Measurements from ENCODE around the gene GZMB.
"Not testable (repeated sequence)": the region's sequence is repeated elsewhere in the genome, so short reads cannot be mapped to it uniquely, and the experiment has no call there.

GZMB gene

DNA sequence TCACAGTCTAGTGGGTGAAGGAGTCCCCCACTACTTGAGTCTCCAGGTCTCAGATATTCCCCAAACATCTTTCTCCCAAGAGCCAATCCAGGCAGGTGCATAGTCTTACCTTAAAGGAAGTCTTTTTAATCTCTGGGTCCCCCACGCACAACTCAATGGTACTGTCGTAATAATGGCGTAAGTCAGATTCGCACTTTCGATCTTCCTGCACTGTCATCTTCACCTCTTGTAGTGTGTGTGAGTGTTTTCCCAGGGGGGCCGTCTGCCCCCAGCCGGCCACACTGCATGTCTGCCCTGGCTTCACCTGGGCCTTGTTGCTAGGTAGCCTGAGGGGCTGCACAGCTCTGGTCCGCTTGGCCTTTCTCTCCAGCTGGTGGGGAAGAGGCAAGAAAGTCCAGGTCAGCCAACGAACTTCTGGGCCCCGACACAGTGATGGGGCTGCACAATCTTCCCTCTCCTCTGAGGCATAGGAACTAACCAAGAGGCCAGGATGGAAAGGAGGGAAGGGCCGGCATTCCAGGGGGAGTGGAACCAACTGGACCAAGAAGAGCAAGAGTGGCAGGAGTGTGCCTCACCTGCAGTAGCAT, 2.1 kb downstream of the GZMB start:
- no peak for DNase-seq (ENCODE audit: low read depth in 2 of 2, low spot score in 1 of 2)

DNA sequence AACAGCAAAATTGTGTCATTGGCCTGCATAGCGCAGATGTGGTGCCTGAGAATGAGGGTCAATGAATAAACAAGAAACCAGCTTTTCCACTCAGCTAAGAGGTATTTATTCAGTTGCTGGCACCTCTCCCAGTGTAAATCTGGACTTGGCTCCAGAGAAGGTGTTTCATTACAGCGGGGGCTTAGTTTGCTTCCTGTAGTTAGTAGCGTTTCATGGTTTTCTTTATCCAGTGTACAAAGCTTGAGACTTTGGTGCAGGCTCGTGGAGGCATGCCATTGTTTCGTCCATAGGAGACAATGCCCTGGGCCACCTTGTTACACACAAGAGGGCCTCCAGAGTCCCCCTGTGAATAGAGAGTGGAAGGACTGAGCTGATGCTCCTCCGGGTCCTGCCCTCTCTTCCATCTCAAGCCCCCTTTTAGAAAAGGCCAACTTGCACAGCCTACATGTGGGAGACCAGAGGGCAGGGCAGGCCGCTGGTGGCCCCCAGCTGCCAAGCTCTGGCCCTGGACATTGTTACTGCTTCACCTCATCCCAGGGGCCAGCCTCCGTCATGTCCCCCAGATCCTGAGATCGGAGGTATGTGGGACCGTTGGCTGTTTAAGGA, 3.0 kb downstream of the GZMB start:
- no peak for DNase-seq (ENCODE audit: low read depth in 2 of 2, low spot score in 1 of 2)

DNA sequence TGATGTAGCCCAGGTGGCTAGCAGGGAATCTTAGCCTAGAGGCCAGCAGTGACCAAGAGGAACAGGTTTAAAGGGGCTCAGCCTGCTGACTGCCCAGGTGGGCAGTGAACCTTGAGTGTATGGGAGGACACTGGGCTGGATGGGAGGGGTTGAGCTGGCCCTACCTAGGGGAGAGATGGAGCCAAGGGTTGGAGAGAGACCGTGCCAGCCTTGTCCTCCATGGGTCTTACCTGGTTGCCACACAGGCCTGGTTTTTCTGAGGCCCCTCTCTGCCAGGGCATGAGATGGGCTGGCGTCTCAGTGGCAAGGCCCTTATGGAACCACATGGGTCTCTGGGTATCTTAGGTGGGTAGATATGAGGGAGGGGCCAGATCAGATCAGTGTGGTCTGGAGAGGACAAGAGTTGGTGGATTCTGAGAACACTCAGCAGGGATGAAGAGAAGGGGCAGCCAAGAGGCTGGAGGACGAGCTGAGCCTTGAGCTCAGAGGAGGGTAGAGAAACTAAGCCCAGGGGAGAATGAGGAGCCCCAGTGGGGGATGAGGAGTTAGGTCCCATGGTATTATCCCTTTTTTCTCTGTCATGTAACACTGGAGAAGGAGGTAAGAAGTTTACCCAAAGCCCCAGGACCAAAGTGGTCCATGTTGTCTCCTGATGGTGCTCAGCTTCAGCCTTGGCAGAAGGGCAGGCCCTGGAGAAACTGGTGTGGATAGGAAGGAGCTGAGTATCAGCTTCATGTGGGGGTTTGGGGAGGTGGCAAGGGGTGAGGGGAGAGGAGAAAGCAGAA, 3.7 kb downstream of the GZMB start:
- DNase-seq (ENCODE audit: low read depth in 2 of 2, low spot score in 1 of 2), result no peak

DNA sequence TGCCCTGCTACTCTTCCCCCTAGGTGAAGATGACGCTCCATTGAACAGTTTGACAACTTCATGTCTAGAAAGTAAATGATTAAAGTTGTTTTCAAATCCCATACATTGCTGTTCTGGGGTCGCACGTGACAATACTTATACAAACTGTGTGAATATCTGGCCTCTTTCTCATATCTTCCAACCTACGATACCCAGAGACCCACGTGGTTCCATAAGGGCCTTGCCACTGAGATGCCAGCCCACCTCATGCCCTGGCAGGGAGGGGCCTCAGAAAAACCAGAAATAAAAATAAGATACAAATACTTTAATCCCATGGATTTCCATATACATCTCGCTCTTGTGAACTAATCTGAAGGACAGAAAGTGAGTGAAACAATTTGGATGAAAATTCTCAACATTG, 4.5 kb downstream of the GZMB start:
- no peak for DNase-seq (ENCODE audit: low read depth in 2 of 2, low spot score in 1 of 2)

DNA sequence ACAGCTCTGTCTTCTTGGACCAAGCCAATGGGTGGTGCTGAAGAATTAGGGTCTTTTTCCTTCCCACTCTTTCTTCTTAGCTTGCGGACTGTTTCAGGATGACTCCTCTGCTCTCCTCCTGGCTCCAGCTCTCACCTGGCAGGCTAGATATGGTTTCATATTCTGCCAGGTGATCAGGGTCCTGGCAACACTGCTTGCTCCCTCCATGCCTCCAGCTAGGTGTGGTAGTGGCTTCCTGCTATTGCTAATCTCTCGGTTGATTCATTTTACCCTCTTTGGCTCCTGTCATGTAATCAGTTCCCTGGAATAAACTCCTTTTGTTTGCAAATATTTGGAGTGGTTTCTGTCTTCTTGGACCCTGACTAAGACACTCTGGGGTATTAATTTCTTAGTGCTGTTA, 20.2 kb downstream of the GZMB start:
- no peak for DNase-seq (ENCODE audit: low read depth in 2 of 2, low spot score in 1 of 2)

DNA sequence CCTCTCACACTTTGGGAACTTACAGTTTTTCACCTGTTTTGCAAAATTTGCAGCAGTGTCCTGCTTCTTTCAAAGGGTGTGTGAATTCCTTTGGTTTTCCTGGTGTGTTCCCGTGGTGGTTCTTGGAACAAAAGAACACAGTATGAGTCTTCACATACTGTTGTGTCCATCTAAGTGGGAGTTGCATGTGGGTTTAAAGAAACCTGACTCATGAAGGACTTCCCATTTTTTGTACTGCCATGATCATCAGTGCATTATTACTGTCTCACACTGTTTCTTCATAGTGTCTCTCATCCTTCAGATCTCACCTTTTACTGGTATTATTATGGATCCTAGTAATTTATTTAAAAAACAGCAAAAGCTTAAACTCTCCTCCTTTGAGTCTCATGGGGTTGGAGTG, 20.7 kb downstream of the GZMB start:
- DNase-seq (ENCODE audit: low read depth in 2 of 2, low spot score in 1 of 2), result no peak

DNA sequence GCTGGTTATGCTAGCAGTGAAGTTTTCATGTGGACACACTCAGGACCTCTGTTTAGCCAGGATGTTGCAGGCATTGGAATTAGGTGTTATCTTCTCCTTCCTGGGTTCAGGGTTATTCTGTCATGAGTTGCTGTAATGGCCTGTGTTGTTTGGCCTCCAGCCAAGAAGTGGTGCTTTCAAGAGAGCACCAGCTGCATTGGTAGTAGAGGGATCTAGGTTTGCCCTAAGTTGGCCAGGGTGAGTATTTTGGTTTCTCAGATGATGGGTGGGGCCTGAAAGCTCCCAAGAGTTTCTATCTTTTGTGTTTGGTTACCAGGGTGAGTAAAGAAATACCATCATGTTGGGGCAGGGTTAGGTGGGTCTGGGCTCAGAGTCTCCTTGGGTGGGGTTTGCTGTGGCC, 21.8 kb downstream of the GZMB start:
- no peak for DNase-seq (ENCODE audit: low read depth in 2 of 2, low spot score in 1 of 2)

DNA sequence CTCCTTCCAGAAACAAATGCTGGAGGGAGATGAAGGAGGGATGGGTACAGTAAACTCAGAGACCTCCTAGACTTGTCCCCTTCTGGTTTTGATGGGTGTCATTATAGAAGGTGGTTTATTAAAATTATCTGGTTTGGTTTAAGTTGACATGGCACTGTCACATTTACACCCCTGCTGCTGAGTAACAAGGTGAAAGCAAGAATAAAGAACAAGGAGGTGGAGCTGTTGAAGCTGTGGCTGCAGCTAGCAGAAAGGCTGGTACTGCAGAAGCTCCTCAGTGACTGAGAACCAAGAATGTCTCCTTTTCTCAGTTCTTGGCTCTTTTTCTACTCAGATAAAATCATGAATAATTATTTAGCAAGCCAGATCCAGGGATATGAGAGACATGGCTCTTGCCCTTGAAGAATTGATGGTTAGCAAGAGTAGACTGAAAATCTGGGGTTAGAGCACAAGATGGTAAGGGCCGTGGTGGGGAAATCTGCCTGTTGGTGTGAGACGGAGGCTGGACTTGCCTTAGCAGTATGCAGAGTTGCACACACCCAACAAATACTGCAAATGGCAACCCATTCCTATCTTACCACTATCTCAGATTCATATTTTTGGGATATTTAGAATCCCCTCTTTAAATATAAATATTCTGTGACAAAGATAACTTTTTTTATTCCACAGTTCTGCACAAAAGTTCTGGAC, 24.2 kb downstream of the GZMB start, which contains the start of gene GZMH:
Gene GZMH (minus strand): TSS at position 31 of the 690 bp plus-strand sequence. CDS start 72 bp downstream, outside the sequence.
- no peak for DNase-seq (ENCODE audit: low read depth in 2 of 2, low spot score in 1 of 2)

DNA sequence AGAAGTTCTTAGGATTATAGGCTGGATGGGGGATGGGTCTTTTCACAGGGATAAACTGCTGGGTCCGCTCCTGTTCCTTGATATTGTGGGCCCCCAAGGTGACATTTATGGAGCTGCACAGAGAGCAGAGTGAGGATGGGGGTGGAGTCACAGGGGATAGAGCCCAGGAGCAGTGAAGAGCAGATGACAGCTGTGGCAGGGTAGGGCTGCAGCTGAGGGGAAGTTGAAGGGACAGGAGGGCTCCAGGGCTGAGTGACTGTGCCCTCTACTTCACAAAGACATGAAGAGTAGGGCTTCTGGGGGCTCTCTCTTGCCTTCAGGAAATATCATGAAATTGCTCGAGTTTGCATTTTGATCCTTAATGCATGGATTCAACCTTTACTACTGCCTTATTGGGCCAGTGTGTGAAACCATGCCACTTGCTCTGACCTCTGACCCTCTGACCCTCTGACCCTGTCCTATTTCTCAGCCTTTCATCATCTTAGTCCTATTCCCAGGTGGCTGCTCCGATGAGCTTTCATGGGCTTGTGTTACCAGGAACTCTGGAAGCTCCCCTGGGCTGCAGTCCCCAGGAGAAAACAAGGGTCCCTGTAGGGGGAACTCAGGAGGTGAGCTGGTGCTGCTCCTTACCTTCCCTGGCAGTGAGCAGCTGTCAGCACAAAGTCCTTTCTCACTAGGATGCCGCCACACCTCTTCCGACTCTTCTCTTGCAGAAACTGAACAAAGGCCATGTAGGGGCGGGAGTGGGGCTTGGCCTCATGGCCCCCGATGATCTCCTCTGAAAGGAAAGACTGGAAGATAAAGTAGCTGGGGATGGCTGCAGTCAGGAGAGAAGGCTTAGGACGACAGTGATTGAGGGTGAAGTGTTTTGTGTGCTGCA, 26.1 kb downstream of the GZMB start:
- DNase-seq (ENCODE audit: low read depth in 2 of 2, low spot score in 1 of 2), result no peak

DNA sequence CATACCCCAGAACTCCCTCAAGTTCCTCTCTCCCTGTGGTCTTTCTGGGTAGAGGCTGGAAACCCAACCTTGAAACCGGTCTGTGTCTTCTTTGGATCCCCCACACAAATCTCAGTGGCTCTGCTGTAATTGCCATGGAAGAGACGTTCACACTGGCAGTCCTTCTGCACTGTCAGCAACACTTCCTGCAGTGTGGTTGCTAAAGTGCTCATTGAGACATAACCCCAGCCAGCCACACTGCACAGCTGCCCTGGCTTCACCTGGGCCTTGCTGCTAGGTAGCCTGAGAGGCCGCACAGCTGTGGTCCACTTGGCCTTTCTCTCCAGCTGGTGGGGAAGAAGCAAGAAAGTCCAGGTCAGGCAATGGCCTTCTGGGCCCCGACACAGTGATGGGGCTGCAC, 26.9 kb downstream of the GZMB start:
- no peak for DNase-seq (ENCODE audit: low read depth in 2 of 2, low spot score in 1 of 2)

DNA sequence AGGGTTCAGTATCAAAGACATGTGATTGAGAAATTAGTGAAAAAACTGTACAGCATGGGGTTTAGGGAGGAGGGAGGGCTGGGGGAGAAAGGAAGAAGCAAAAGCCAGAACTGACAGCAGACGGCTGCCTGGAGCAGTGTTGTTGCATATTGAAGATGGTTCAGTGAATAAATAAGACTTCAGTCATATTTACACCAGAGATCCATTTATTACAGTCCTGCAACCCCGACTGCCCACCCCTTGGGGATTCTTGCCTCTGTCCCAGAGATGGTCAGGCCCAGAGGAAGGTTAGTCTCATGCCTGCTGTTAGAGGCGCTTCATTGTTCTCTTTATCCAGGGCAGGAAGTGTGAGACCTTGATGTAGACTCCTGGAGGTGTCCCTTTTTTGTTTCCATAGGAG, 27.7 kb downstream of the GZMB start:
- no peak for DNase-seq (ENCODE audit: low read depth in 2 of 2, low spot score in 1 of 2)

DNA sequence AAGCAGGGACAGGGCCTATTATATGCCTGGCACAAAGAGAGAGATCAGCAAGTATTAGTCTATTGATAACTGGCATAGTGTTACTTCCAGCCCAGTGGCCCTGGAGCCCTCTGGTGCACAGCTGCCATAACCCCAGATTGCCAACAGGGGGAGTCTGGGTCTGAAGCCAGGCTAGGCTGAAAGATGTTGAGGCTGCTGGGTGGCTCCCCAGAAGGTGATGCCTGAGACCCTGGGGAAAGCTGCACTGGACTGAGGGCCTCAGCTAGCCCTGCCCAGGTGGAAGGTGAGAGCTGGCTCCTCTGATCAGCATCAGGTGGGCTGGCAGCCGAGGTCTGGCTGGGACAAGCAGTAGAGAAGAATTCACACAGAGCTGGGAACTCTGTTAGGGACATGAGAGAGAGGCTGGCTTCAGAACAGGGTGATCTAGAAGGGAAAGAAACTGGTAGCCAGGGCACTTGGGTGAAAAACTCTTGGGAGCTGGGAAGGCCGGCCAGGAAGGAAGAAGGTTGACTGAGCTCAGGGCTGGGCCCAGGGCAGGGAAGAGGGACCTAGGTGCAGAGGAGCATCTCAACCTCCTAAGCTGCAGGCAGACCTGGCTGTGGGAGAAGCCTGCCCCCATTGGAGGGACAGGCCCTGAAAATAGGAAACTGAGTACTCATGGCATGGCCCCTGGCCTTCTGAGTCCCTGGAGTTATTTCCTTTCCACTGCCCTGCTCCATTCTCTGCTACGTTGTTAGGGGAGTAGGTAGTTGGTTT, 28.4 kb downstream of the GZMB start:
- peak; percentile 48 to 54 for DNase-seq (ENCODE audit: low read depth in 2 of 2, low spot score in 1 of 2)

DNA sequence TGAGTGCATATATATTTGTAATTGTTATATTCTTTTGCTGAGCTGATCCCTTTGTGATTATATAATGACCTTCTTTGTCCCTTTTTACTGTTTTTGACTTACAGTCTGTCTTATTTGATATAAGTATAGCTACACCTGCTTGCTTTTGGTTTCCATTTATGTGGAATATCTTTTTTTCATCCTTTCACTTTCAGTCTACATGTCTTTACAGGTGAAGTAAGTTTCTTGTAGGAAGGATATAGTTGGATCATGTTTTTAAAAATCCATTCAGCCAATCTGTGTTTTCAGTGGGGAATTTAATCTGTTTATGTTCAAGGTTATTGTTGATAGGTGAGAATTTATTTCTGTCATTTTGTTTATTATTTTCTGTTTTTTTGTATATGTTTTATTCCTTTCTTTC, 36.6 kb downstream of the GZMB start:
- no peak for DNase-seq (ENCODE audit: low read depth in 2 of 2, low spot score in 1 of 2)

DNA sequence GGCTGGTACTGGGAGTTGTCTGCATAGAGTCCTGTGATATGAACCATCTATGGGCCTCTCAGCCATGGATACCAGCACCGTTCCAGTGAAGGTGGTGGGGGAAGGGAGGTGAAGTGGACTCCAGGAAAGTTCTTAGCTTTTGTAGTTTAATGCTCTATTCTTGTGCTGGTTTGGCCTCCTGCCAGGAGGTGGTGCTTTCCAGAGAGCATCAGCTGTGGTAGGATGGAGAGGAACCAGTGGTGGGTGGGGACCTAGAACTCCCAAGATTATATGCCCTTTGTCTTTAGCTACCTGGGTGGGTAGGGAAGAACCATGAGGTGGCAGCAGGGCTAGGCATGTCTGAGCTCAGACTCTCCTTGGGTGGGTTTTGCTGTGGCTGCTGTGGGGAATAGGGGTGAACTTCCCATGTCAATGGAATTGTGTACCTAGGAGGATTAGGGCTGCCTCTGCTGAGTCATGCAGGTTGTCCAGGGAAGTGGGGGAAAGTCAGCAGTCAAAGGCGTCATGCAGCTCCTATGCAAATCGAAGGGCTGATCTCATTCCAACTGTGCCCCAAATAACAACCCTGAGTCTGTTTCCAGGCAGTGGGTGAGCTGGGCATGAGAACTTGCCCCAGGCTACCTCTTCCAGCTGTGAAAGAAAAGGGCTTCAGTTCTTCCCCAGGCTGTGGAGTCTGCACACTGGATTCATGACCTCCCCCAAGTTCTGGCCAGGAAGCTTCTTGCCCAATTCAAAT, 38.7 kb downstream of the GZMB start:
- DNase-seq (ENCODE audit: low read depth in 2 of 2, low spot score in 1 of 2), result no peak

DNA sequence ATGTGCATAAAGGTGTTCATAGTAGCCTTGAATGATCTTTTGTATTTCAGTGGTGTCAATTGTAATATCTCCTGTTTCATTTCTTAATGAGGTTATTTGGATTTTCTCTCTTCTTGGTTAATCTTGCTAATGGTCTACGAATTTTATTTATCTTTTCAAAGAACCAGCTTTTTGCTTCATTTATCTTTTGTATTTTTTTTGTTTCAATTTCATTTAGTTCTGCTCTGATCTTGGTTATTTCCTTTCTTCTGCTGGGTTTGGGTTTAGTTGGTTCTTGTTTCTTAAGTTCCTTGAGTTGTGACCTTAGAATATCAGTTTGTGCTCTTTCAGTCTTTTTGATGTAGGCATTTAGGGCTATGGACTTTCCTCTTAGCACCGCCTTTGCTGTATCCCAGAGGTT, 43.0 kb downstream of the GZMB start:
- DNase-seq (ENCODE audit: low read depth in 2 of 2, low spot score in 1 of 2), result not testable (repeated sequence)

DNA sequence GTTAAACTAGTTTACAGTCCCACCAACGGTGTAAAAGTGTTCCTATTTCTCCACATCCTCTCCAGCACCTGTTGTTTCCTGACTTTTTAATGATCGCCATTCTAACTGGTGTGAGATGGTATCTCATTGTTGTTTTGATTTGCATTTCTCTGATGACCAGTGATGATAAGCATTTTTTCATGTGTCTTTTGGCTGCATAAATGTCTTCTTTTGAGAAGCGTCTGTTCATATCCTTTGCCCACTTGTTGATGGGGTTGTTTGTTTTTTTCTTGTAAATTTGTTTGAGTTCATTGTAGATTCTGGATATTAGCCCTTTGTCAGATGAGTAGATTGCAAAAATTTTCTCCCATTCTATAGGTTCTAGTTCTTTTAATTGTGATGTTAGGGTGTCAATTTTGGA, 49.6 kb downstream of the GZMB start:
- not testable (repeated sequence) for DNase-seq (ENCODE audit: low read depth in 2 of 2, low spot score in 1 of 2)
